Measurements from ENCODE around the gene TSR3.
A peak's percentile ranks its signal among the peaks of the same experiment; 100 is the strongest.

The TSR3 gene

DNA sequence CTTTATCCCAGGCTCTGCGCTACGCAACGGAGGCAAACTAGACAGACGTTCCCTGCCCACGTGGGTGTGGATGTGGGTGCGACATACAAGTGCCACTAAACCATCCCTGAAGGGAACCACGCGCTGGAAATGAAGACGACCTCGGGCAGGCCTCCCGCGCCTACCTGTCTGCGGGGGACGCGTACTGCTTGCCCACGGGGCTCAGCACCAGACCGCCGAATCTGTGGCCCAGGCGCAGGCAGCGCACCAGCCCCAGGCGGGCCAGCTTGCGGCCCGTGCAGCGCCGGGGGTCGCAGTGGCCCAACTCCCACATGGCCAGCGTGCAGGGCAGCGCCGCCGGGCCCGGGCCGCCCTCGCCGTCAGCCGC is 480 bp downstream of the TSR3 start:
- no peak for DNase-seq (ENCODE audit: low spot score)

DNA sequence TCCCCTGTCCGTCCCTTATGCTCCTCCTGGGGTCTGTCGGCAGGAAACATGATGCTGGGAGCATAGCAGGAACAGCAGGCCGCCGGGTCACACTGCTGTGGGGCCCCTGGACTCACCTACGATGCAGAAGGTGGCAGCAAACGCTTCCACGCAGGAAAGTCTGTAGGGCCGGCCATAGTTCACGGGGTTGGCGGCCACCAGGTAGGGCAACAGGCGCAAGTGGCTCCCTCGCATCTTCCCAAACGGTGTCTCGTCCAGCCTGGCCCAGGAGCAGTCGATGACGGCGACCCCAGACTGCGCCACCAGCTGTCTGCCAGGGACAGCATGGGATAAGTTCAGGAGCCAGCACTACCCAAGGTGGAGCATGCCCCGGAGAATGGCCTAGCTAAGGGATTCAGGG is 987 bp downstream of the TSR3 start:
- DNase-seq (ENCODE audit: low spot score) = no peak

DNA sequence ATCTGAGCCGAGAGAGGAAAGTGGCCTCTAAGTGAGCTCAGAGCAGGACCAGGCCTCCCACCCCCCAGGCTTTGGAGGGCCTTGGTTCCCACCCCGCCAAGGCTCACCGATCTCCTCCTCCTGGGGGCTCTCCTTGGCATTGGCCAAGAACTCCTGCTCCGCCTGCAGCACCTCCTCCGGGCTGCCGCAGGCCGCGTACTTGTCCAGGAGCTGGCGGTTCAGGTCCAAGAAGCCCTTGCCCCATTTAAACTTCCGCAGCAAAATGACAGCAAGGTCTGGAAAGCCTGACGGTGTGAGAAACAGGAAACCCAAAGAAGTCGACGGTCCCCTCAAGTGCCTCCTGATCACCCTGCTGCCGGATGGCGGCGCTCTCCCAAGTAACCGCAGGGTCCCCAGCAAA is 1.7 kb downstream of the TSR3 start:
- DNase-seq (ENCODE audit: low spot score) = no peak

DNA sequence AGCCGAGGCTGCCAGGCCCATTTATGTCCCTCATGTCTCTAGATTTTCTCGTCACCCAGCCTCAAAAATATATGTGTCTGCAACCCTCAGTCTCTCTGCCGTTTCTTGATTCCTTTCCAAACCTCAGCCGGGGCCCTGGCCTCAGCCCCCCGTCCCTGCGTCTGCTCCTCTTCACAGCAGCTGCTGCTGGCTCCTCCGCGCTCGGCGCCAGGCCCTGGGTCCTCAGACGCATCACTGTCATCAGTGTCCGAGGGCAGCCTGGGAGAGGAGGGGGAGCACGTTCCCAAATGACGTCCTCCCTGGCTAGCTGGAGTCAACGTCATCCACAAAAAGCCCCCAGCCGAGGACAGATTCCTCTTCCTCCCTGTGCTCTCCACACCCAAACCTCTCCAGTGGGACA is 2.3 kb downstream of the TSR3 start:
- no peak for DNase-seq (ENCODE audit: low spot score)

DNA sequence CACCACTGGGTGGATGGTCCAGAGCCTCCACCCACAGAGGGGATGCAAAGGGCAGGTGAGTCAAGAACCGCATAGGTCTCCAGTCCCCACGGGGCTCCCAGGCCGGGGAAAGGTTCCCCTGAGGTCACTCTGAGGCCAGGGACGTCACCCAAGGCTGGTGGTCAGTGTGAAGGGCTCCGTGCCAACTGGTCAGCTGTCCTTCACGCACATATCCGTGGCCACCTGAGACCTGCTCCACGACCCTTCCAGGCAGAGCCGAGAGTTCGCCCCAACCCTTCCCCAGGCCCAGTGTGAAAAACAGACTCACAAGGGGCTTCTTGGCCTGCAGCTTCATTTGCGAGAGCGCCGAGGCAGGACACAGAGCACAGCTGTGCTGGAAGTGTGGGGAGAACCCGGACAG is 2.8 kb downstream of the TSR3 start:
- DNase-seq (ENCODE audit: low spot score) = no peak

DNA sequence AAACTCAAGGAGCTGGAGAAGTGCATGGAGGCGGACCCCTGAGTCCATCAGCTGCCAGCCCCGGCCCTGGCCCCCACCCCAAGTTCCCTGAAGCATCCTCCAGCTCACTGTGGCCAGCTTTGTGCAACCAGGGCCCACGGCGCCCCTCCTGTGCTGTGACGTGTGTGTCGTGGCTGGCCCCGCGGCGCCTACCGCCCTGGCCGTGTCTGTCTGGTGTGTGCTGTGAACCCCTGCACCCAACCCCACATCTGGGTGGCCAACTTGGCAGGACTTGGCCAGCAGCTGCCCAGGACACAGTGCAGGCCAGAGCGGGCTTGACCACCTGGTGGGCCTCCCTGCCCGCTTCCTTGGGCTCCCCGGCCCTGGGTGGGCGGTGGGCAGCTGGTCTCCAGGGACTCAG is 3.2 kb downstream of the TSR3 start:
- no peak for DNase-seq (ENCODE audit: low spot score)

DNA sequence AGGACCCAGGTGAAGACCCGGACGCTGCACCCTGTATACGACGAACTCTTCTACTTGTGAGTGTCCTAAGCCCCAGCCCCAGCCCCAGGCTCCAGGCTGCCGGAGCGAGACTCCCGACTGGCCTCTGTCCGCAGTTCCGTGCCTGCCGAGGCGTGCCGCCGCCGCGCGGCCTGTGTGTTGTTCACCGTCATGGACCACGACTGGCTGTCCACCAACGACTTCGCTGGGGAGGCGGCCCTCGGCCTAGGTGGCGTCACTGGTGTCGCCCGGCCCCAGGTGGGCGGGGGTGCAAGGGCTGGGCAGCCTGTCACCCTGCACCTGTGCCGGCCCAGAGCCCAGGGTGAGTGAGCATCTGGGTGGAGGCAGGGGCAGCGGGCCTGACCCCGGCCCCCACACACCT is 3.7 kb downstream of the TSR3 start:
- DNase-seq (ENCODE audit: low spot score) = no peak

DNA sequence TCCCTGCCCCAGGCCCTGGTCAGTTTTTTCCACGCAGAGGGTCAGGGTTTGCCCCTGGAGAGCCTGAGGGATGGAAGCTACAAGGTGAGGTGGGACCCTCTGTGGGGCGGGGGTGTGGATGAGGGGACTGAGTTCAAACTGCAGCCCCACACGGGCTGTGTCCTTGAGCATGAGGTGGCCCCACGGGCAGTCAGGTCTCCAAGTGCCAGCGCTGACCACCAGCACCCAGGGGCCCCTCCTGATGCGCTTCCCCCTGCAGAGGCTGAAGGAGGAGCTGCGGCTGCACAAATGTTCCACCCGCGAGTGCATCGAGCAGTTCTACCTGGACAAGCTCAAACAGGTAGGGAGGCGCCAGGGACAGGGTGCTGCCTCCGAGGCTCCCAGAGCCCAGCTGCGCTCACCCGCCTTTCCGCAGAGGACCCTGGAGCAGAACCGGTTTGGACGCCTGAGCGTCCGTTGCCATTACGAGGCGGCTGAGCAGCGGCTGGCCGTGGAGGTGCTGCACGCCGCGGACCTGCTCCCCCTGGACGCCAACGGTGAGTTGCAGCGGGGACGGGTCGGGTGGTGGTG is 4.3 kb downstream of the TSR3 start:
- DNase-seq (ENCODE audit: low spot score) = no peak

DNA sequence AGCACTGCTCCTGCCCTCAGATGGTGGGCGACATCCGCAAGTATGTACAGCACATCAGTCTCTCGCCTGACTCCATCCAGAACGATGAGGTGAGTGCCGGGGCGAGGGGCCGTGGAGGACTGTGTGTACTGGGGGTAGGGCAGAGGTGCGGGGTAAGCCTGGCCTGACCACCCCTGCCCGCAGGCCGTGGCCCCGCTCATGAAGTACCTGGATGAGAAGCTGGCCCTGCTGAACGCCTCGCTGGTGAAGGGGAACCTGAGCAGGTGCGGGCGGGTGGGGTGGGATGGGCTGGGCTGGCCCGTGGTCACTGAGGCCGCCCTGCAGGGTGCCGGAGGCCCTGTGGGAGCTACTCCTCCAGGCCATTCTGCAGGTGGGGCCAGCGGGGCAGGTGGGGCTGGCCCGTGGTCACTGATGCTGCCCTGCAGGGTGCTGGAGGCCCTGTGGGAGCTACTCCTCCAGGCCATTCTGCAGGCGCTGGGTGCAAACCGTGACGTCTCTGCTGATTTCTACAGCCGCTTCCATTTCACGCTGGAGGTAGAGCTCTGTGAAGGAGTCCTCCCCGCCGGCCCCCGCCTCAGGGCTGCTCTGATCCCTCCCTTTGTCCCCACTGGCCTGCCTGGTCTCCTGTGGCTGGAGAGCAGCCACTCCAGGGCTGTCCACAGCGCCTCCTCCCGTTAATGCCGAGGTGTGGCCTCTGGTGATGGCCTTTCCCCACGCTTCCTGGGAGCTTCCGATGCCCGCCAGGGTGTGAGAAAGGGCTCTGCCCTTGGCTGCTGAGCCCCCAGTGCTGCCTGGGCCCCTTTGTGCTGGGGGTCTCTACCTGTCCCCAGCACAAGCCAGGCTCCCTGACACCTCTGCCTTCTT is 5.0 kb downstream of the TSR3 start:
- no peak for DNase-seq (ENCODE audit: low spot score)

DNA sequence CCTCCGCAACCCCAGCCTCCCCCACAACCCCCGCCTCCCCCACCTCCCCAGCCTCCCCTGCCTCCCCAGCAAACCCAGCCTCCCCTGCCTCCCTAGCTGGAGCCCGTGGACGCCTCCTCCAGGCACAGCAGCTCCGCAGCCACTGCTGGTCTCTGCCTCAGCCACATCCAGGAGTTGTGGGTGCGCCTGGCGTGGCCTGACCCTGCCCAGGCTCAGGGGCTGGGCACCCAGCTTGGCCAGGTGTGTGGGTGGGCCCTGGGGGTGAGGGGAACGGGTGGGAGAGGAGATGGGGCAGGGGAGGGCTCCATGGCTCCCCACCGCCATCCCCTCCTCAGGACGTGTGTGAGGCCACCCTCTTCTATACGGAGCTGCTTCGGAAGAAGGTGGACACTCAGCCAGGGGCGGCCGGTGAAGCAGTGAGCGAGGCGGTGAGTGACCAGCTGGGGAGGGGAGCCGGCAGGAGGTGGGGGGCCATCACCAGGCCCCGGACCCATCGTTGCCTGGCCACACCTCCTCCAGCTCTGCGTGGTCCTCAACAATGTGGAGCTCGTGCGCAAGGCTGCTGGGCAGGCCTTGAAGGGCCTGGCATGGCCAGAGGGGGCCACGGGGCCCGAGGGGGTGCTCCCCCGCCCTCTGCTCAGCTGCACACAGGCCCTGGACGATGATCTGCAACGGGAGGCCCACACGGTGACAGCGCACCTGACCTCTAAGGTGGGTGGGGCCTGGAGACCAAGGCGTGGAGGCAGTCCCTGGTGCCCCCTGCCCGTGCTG is 5.8 kb downstream of the TSR3 start:
- no peak for DNase-seq (ENCODE audit: low spot score)

DNA sequence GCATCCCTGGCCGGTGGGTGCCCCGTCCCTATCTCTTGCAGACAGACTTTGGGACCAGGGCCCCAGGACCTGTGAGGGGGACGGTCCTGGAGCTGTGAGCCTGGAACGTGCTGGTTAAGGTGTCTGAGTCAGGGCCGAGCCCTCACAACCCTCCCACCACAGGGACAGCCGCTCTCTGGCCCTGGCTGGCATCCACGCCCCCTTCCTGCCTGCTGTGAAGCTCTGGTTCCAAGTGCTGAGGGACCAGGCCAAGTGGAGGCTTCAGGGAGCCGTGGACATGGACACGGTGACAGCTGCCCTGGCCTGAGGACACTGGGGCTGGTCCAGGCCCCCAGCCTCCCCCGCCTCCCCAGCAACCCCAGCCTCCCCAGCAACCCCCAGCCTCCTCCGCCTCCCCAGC is 6.6 kb downstream of the TSR3 start:
- no peak for DNase-seq (ENCODE audit: low spot score)

DNA sequence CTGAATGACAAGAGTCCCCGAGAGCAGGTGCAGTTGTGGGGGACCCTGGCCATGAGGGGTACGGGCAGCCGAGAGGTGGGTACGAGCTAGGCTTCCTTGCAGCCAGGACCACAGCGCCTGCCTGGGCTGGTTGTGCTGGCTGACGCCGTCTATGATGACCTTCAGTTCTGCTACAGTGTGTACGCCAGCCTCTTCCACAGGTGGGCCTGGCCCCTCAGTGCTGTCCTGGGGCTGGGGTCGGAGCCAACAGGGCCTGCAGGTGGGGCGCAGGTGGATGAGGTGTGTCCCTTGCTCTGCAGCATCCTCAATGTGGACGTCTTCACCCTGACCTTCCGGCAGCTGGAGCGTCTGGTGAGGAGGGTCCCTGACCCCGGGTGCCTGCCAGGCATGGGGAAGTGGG is 7.2 kb downstream of the TSR3 start:
- no peak for DNase-seq (ENCODE audit: low spot score)

DNA sequence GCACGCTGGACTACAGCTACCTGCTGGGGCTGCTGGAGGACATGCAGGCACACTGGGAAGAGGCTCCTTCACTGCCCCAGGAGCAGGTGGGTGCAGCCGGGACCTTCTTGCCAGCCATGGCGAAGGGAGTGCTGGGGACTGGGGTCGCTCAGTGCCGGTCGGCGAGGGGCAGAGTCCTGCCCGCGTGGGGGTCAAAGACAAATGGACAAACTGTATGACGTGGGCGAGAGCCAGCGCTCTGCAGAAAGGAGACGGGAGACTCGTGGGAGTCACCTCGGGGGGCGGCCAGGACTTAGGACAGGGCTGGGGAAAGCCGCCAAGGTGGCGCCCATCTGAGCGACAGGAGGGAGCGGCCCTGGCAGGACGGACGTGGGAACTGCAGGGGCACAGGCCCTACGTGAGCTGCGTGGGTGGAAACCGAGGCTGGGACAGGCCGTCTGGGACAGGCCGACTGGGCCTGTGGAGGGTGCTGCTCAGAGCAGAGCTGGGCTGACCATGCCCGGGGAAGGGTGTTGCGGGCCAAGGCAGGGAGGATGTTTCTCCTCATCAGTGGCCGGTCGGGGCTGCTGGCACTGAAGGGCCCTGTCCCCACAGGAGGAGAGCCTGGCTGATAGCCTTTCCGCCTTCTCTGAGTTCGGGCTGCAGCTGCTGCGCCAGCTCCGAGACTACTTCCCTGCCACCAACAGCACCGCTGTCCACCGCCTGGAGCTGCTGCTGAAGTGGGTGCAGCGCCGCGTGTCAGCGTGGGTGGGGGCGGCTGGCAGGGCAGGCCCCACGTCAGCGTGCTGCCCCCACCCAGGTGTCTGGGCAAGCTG is 8.0 kb downstream of the TSR3 start:
- no peak for DNase-seq (ENCODE audit: low spot score)

DNA sequence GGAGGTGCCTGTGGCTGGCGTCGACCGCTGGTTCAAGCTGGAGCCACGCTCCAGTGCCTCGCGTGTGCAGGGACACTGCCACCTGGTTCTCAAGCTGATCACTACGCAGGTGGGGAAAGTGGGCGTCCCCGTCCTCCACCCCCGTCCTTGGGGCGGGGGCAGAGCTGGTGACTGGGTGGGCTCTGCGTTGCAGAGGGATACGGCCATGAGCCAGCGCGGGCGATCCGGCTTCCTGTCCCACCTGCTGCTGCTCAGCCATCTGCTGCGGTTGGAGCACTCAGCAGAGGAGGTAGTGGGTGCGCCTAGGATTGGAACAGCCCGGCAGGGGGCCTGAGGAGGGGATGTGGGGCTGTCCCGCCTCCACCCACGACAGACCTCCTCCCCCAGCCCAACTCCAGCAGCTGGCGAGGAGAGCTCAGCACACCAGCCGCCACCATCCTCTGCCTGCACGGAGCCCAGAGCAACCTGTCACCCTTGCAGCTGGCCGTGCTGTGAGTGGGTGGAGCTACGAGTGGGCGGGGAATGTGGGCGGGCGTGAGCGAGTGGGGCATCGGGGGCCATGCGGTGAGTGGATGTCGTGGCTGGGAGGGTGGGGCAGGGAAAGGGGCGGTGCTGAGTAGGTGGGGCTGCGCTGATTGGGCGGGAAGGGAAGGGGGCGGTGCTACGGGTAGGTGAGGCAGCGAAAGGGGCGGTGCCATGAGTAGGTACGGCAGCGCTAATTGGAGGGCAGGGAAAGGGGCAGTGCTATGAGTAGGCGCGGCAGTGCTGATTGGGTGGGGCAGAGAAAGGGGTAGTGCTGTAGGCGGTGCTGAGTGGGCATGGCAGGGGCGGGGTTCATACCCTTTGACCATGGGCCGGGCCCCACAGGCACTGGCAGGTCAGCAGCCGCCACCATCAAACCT is 8.9 kb downstream of the TSR3 start:
- DNase-seq (ENCODE audit: low spot score) = peak; percentile 99

DNA sequence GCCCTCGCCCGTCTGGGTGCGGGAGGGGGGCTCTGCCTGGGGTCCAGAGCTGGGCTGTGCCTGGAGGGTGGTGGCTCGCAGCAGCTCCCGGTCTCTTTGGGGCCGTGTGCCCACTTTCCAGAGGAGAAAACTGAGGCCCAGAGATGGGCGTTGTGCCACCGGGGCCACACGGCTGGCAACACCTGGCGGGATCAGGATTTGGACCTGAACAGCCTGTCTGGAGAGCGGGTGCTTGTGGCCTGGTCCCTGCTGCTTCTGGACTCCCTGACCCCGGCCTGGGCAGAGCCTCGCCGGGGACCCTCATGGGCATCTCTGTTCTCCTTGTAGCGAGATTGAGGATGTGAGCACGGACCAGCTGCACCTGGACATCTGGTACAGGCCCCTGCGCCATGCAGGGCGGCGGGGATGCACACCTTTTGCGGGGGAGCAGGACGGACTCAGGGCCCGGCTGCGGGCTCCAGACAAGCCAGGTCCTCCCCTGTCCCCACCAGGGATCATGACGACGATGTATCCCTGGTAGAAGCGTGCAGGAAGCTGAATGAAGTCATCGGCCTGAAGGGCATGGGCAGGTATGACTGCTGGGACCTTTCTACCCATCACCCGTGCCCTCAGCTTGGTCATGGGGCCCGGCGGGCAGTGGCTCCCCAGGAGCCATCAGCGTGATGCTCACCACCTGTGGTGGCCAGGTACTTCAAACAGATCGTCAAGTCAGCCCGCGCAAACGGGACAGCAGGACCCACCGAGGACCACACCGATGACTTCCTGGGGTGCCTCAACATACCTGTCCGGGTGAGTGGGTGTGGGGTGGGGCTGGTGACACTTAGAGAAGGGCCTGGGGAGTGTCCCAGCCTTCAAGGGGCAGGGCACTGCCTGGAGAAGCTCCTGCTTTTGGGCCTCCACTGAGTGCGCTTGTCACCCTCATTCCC is 9.9 kb downstream of the TSR3 start:
- no peak for DNase-seq (ENCODE audit: low spot score)

DNA sequence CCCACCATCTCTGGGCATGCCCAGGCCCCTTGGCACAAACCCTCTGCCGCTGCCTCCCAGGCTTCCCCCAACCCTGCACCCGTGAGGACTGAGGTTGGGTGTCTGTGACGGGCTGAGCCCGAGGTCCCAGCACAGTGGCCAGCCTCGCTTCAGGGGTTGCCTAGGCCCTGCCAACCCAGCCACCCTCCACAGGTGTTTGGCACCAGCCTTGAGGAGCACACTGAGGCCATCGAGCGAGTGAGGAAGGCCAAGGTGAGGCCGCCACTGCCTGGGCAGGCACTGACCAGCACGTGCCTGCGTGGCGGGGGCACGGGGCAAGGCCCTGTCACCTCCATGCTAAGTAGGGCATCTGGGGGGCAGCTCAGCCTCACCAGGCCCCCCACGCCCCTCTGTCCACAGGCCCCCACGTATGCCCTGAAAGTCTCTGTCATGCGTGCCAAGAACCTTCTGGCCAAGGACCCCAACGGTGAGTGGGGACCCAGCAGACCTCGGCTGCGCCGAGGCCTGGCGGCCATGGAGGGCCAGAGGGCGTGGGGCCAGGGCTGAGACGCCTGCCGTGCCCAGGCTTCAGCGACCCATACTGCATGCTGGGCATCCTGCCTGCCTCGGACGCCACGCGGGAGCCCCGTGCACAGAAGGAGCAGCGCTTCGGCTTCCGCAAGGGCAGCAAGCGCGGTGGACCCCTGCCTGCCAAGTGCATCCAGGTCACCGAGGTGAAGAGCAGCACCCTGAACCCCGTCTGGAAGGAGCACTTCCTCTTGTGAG is 10.8 kb downstream of the TSR3 start:
- no peak for DNase-seq (ENCODE audit: low spot score)

DNA sequence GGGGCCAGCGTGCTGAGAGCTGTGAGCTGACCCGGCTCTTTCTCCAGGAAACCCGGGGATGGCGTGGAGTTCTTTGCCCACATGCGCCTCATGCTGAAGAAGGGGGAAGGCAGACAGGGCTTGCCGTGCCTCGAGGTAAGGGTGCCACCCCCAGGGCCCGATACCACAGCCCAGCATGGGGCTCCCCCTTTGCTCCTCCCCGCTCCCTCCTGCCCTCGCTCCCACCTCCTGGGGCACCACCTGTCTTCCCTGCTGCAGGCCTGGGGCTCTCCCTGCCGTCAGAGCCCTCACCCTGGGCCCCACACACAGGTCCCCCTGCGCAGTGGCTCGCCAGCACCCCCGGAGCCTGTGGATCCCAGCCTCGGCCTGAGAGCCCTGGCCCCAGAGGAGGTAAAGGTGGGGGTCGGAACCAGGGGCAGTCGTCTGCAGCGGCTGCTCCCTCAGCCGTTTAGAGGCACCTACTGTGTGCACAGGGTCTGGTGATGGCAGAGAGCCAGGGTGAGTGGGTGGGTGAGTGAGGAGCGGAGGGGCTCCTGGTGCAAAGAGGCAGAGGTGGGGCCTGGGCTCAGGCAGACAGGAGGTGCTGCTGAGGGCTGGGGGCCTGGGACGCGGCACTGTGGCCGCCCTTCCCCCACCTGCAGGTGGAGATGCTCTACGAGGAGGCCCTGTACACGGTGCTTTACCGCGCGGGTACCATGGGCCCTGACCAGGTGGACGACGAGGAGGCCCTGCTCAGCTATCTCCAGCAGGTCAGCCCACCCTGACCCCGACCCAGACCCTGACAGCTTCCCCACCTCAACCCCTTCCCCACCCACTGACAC is 12.6 kb downstream of the TSR3 start:
- DNase-seq (ENCODE audit: low spot score) = no peak

DNA sequence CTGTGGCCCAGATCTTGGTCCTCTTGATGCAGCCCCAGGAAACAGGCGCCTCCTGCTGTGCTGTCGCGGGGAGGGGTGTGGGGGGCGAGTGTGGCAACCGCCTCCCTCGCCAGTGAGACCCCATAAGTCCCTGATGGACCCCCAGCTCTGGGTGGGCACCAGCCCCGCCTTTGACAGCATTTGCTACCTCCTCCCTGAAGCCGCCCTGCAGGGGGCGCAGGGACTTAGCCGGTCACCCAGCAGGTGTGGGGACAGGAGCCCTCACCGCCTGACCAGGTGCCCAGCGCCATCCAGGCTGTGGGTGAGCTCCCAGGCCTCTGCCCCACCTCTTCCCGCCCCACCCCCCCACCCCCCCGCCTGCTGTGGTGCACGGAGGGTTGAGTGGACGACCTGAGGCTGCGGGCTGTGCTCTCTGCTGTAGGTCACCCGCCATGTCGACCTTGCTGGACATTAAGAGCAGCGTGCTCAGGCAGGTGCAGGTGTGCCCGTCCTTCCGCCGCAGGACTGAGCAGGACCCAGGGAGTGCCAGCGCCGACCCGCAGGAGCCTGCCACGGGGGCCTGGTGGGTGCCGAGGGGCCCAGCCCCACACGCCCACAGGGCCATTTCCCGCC is 13.5 kb downstream of the TSR3 start:
- DNase-seq (ENCODE audit: low spot score) = peak; percentile 58

All from HuH-7 (cell line).